DMS53 (cell line): ENCODE data around the gene TYSND1.
"Not testable (repeated sequence)": the region's sequence is repeated elsewhere in the genome, so short reads cannot be mapped to it uniquely, and the experiment has no call there.

ENCODE experiments used
- DNase-seq: peaks from one replicate; lab custom pipeline; 2025; lab: John Stamatoyannopoulos, UW

TYSND1 gene

GRCh38 chr10:70132098-70133029, 14.1 kb downstream of the TYSND1 start, which contains the start of gene AIFM2:
TSS of gene AIFM2 (minus strand) at chr10:70132825. CDS start at chr10:70124084, 8,741 bp downstream.
- DNase-seq: peak; percentile 95

- DNase-seq: peak; percentile 71
These were observed 15.0 kb downstream of the TYSND1 start for GRCh38 chr10:70131560-70131937.

DNA sequence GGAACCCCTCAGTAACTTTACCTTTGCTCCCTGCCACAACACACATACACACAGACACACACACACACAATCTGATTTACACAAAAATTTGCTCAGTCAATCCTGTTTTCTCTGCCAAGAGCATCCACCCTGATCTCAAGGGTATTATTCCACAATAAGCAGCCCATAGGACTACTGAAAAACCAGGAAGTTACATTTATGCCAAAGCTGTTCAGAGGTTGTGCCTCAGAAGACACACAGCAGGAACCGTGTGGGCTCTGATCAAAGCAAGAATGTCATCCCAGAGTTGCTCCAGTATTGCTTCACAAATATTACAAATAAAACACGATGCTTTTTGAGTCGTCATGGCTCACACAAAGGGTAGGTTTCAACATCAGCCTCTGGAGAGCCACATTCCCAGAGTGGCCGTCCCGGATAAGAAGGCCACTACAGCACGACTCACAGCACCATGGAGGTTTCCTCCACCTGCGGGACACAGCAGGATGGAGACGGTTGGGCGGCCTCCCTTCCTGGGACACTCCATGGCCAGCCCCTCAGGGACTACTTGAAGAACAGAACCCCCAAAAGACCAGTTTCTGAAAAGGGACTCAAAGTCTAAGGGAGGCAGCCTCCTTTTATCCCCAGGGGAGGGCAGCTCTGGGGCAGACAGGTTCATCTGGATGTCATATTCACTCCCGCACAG, 15.5 kb downstream of the TYSND1 start:
- peak; percentile 51 for DNase-seq

- DNase-seq: no peak
These were observed 19.7 kb downstream of the TYSND1 start for GRCh38 chr10:70126700-70127395.

DNA sequence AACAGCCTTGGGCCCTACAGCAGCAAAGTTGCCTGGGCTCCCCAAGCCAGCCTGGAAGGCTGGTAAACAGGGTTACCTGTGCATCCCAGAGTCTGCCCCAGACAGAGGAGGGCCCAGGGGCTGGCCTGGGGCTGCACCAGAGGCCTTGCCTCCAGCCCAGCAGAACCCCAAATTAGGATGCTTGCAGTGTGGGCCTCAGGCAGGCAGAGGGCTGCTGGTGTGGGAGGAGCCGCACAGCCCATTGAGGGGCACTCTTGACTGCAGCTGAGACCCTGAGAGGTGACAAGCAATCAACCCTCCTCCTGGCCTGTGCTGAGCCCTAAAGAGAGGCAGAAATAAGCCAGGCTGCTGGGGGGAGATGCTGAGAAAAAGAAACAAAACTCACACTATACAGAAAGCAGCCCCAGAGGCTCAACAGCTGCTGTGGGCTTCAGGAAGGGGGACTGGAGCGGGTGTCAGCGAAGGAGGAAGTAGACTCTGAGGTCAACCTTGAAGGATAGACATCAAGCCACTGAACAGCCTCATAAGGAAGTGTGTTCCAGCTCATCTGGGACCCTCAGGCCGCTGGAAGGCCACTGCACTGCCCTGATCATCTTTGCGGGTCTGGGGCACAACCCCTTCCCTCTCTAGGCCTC, 20.5 kb downstream of the TYSND1 start:
- no peak for DNase-seq

GRCh38 chr10:70124918-70125317, 21.6 kb downstream of the TYSND1 start:
- DNase-seq: no peak

- DNase-seq: no peak
These were observed 22.1 kb downstream of the TYSND1 start for GRCh38 chr10:70124415-70124814.

DNA sequence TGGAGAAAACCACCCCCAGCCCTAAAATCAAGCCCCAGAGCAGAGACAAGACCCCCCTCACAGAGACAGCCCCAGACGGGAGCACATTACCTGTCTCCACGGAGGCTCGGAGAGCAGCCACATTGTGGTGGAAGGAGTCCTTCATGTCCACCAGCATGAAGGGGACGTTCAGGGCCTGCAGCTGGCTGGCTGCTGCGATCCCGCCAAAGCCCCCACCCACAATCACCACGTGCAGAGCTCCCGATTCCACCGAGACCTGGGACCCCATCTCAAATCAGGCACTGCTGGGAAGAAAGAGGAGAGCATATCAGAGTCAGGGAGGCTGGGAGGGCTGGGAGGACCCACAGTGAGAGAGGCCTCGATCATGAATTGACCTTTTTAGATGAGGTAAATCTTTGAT, 22.7 kb downstream of the TYSND1 start:
- DNase-seq: no peak

GRCh38 chr10:70123166-70123565, 23.3 kb downstream of the TYSND1 start:
- DNase-seq: not testable (repeated sequence)

DNA sequence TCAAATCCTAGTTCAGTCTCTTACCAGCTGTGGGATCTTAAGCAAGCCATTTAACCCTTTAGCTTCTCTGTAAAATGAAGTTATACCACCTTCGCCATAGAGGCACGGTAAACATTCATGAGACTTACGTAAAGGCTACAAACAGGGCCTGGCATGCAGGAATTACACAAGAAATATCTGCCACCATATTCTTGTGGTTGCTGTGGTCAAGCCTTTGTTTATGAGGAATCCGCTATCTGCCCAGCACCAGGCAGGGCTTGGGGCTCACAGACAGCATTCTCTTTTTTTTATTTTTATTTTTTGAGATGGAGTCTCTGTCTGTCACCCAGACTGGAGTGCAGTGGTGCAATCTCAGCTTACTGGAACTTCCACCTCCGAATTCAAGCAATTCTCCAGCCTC, 23.8 kb downstream of the TYSND1 start:
- no peak for DNase-seq

DNA sequence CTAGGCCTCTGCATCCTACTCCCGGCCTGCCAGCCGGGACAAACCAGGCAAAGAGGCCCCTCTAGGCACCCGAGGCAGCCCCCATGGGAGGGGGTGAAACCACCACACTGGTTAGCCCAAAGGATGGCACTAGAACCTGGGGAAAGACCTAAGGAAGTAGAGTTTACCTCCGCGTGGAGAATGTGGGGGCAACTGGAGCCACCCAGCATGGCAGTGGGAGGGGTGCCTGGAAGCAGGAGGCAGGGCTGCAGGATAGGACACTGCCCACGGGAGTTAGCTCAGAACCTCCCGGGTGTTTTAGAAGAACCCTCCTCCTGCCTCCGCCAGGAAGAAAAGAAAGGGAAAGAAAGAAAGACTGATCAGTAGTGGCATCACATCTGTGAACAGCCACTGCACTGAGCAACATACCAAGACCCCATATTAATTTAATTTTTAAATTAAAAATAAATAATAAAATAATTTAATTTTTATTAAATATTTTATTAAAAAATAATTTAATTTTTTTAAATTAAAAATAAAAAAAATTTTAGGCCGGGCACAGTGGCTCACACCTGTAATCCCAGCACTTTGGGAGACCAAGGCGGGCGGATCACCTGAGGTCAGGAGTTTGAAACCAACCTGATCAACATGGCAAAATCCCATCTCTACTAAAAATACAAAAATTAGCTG, 25.1 kb downstream of the TYSND1 start:
- DNase-seq: no peak

DNA sequence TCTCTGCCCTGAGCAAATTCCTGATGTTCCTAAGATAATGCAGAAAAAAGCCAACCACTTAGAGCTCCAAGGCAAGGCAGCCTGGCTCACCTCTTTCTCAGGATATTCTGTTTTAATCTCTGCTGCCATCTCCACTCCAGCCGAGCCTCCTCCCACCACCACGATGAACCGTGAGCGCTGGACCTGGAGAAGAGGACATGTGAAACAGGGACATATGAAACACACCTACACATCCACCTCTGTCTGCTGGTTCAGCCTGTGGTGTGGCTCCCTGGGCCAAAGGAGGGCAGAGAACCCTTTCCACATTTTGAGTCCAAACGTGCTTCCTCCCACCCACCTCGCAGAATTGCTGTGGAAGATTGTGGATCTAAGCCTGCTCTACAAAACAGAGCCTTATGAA, 26.1 kb downstream of the TYSND1 start:
- DNase-seq: no peak

DNA sequence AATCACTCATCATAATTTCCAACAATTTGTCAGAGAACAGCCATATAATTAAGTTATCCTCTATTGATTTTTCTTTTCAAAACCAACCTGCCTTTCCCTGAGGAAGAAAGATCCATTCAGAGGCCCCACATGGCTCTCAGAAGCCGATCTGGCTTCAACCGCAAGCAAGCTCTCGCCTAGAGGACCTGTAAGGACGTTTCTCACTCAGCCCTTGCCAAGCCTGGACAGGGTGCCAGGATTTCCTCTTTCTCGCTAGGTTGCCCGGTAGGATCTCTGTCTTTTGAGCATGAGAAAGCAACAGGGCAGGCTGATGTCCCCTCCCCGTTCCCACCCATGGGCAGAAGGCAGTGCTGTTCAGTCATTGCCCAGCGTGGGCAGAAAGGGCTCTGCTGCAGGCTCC, 26.9 kb downstream of the TYSND1 start:
- no peak for DNase-seq

DNA sequence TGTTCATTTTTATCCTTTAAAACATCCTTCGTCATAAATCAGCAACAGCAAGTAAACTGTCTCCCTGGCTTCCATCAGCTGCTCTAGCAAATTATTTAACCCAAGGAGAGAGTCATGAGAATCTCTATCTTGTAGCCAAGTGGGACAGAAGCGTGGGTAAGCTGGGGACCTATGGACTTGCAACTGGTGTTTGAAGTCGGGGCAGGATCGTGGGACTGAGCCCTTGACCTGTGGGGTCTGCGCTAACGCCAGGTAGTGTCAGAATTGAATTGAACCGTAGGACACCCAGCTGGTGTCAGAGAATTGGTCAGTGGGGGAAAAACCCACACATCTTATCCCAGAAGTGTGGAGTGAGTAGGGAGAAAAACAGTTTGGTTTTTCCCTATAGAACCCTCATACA, 27.3 kb downstream of the TYSND1 start:
- no peak for DNase-seq

DNA sequence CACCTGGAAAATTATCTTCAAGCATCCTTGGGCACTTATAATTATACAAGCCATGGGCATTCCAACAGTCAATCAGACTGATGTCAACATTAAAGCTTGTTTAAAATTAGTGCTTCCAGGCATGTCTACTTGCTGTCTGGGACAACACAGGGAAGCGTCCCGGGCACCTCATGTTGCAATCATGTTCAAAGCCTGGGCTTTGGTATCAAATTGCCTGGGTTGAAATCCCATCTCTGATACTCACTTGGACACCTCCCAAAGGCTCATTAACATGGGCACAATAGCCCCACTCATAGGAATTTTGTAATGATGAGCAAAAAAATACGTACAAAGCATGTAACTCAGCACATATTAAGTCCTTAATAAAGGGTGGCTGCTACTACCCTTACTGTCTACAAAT, 28.3 kb downstream of the TYSND1 start:
- DNase-seq: no peak

DNA sequence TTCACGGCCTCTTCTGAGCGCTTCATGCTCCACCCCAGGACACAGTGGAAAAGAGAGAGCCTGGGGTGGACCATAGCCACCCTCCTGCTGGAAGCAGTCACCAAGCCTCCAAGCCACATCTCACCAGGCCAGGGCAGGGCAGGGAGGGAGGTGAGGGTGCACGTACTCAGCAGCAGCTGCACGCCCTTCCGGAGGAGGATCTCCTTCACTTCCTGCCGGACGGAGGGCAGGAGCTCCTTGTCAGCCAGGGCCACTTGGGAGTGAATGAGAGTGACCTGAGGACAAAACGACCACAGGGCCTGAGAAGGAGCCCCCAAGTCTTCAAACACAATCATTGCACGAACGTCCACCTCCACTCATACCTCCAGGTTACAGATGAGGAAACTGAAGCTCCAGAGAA, 28.9 kb downstream of the TYSND1 start:
- no peak for DNase-seq

- DNase-seq: peak; percentile 81
These were observed 30.4 kb downstream of the TYSND1 start for GRCh38 chr10:70115948-70116682.

DNA sequence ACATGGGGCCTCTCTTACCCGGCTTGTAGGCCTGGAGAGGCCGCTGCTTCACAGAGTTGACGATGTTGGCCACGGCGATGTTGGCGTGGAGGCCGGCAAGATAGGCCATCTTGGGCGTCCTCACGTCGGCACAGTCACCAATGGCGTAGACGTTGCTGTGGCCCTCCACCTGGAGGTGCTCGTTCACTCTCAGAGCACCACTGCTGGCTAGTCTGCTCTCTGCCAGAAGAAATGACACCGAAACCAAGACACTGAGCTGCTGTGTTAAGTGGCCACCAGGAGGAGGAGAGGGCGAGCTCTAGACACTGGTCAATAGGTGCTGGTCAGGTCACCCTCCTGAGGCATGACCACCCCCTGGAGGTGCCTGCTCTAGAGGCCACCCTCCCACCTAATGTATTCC, 31.6 kb downstream of the TYSND1 start:
- DNase-seq: no peak

DNA sequence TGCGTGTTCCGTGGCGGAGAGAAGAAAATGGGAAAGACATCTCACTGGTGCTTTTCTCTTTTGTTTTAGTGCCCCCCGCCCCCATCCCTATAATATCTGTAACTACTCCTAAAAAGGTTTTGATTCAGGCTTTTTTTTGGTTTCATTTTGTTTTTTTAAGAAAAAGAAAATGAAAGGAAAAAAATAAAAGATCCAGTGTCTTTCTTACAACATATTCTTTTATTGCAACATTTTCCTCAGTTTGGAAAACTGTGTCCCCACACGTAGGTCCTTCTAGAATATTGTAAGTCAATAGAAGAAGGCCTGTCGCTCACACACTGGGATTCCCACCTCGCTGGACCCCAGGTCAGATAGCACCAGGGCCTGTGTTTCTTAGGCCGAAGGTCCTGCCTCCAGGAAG, 34.4 kb downstream of the TYSND1 start:
- DNase-seq: no peak

DNA sequence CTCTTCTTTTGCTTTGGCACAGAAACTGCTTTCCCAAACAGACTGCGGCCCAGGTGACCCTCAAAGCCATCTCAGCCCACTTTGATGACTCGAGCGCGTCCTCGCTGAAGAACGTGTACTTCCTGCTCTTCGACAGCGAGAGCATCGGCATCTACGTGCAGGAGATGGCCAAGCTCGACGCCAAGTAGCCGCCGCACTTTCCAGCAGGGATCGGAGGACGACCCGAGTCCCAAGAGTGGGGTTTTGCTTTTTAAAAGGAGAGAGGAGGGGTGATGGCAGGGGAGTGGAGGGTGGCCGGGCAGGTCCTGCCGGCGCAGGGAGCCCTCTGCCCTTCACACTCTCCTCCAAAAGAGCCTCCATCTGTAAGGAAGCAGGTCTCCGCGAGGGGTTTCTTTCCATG, 35.0 kb downstream of the TYSND1 start:
- no peak for DNase-seq
